SH-SY5Y (cell line): ENCODE data around the gene CERS4.

Source experiments
- GATA2 ChIP-seq: IDR thresholded peaks from 2 replicates; pipeline ENCODE4 v1.6.1; 2011; ENCODE audit warnings: mild to moderate bottlenecking, low read depth, low read length
- GATA3 ChIP-seq: IDR thresholded peaks from 2 replicates; pipeline ENCODE4 v1.6.1; 2011; ENCODE audit warnings: low read depth, mild to moderate bottlenecking, low read length, moderate library complexity

Gene CERS4, protein sequence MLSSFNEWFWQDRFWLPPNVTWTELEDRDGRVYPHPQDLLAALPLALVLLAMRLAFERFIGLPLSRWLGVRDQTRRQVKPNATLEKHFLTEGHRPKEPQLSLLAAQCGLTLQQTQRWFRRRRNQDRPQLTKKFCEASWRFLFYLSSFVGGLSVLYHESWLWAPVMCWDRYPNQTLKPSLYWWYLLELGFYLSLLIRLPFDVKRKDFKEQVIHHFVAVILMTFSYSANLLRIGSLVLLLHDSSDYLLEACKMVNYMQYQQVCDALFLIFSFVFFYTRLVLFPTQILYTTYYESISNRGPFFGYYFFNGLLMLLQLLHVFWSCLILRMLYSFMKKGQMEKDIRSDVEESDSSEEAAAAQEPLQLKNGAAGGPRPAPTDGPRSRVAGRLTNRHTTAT

GRCh38 chr19:8208922-8209461 lies at the start of gene CERS4:
Gene CERS4 (plus strand): TSS chr19:8209370. CDS start chr19:8251077, 41,707 bp downstream.
- TF ChIP-seq GATA2 (no peak), GATA3 (no peak)

DNA sequence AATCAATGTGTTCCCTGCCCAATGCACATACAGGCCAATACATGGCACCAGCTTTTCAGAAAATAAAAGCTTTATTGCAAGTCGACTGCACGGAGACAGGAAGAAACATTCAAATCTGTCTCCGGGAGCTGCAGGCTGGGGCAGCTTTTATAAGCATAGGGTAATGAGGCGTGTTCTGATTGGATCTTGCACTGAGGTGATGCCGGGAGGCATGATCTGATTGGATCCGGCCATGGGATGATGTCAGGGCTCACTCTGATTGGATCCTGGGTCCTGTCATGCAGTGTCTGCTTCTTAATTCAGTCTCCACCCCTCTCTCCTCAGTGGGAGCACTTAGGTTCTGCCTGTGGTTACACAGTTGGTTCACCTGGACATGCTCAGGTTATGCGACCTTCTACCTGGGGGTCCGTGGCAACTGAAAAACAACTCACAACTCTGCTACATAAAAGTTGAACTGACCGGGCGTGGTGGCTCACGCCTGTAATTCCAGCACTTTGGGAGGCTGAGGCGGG lies 48.0 kb upstream of the CERS4 start:
- TF ChIP-seq GATA3 (no peak), GATA2 (no peak)

DNA sequence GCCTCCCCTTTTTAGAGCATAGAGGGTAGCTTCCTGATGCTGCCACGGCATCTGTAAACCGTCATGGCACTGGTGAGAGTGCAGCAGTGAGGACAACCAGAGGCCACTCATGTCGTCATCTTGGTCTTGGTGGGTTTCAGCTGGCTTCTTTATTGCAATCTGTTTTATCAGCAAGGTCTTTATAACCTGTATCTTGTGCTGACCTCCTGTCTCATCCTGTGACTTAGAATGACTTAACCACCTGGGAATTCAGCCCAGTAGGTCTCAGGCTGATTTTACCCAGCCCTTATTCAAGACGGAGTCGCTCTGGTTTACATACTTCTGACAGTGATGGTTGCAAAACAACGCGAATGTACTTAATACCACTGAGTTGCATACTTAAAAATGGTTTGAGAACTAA lies 45.4 kb upstream of the CERS4 start:
- TF ChIP-seq GATA3, result no peak
- TF ChIP-seq GATA2, result no peak

DNA sequence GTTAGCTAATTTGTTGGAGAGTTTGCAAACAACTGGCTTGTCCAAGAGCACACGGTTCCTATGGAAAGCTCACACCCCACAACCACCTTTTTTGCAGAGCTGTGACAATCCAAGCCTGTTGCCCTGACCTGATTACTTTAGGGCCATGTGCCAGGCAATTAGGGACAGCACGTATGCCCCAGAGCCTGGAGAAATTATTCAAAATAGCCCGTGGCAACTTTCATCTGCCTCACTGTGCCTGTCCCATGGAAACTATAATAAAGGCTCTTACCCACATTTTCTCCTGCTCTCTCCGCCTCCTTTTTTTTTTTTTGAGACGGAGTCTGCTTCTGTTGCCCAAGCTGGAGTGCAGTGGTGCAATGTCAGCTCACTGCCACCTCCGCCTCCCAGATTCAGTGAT lies 41.2 kb upstream of the CERS4 start:
- TF ChIP-seq GATA3, result no peak
- no peak for TF ChIP-seq GATA2

DNA sequence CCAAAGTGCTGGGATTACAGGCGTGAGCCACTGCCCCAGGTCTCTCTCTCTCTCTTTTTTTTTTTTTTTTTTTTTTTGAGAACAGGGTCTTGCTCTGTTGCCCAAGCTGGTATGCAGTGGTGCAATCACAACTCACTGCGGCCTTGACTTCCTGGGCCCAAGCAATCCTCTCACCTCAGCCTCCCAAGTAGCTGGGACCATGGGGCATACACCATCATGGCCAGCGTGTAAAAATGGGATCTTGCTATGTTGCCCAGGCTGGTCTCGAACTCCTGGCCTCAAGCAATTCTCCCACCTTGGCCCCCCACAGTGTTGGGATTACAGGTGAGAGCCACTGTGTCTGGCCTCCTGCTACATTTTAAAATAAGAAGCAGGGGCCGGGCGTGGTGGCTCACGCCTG lies 40.6 kb upstream of the CERS4 start:
- no peak for TF ChIP-seq GATA3
- TF ChIP-seq GATA2, result no peak

DNA sequence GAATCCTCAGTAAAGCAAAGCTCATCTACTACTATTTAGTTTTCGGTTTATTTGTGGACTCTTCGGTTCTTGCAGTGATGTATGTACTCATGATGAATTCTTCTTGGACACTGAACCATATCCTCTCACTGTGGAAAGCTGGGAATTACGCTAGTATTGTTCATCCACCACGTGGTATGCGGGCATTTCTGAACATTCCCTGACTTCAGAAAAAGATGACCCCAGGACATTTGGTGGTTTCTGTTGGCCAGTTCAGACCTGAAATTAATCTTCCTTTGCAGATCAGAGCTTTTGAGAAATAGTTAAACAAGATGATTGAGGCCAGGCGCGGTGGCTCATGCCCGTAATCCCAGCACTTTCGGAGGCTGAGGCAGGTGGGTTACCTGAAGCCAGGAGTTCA lies 34.5 kb upstream of the CERS4 start:
- TF ChIP-seq GATA2 (no peak), GATA3 (no peak)

DNA sequence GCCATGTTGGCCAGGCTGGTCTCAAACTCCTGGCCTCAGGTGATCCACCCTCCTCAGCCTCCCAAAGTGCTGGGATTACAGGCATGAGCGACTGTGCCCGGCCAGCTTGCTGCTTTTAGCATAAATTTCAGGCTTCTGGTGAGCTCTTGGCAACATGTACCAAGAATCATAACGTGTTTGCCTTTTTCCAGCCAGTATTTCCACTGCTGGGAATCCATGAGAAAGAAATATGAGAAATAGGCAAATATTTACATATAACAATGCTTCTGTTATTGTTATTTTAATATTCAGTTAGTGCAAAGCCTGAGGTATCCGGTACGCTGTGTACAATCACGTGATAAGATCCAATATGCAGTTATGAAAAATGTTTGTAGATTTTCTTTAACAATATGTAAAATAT lies 29.2 kb upstream of the CERS4 start:
- TF ChIP-seq GATA2, result no peak
- TF ChIP-seq GATA3, result no peak

DNA sequence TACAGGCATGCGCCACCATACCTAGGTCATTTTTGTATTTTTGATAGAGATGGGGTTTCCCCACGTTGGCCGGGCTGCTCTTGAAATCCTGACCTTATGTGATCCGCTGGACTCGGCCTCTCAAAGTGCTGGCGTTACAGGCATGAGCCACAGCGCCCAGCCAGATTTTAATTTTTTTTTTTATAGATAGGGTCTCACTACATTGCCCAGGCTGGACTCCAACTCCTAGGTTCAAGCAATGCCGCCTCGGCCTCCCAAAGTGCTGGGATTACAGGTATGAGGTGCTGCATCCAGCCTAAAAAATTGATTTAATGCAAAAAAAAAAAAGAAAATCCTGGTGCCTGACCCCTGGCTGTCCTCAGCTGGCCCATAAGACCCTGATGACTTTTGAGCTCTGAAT lies 24.9 kb upstream of the CERS4 start:
- no peak for TF ChIP-seq GATA2
- TF ChIP-seq GATA3, result no peak

DNA sequence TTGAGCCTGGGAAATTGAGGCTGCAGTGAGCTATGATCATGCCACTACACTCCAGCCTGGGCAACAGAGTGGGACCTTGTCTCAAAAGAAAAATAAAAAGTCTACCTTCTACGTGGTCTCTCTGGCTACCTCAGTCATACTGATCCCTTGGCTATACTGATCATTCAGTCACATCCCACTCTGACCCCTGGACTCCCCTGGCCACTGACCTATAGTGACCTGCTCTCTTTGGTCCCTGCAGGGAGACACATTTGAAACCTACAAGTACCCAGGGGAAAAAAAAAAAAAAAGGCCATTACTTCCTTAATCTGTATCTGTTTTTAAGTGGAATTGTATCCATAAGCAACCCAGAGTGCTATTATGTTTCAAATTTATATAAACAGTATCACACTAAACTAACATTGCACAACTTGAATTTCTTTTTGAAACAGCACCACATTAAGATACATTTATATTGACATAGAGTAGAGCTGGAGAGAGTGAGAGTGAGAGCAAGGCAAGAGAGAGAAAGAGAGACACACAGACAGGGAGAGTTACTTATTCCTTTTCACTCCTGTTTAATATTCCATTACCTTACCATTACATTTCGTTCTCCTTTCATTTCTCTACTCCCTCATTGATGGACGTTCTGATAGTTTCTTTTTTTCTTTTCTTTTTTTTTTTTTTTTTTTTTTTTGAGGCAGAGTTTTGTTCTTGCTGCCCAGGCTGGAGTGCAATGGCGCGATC lies 23.7 kb upstream of the CERS4 start:
- no peak for TF ChIP-seq GATA2
- TF ChIP-seq GATA3, result no peak

DNA sequence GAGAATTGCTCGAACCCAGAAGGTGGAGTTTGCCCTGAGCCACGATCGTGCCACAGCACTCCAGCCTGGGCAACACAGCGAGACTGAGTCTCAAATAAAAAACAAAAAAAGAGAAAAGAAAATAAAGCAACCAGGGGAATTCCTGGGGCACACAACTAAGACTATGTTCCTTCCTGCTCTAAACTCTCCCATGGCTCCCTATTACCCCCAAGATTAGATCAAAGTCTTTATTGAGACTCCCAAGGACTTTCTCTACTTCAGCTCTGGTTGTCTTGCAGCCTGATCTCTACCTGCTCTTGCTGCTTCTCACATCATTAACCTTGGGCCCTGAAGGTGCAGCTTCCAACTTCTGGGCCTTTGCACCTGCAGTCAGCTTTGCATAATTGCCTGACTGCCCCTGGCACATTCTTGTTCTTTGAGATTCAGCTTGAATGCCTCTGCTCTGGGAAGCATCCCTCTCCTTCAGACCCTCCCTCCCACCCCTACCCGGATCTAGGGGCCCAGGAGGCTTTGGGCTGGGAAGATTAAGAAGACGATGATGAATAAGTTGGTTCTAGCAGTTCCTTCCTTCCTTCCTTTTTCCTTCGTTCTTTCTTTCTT lies 16.8 kb upstream of the CERS4 start:
- TF ChIP-seq GATA3, result no peak
- TF ChIP-seq GATA2, result no peak

- TF ChIP-seq GATA3 (no peak), GATA2 (no peak)
These were observed 14.5 kb upstream of the CERS4 start for GRCh38 chr19:8194528-8195267.

- TF ChIP-seq GATA2 (no peak), GATA3 (no peak)
These were observed 12.8 kb upstream of the CERS4 start for GRCh38 chr19:8196271-8196927.

DNA sequence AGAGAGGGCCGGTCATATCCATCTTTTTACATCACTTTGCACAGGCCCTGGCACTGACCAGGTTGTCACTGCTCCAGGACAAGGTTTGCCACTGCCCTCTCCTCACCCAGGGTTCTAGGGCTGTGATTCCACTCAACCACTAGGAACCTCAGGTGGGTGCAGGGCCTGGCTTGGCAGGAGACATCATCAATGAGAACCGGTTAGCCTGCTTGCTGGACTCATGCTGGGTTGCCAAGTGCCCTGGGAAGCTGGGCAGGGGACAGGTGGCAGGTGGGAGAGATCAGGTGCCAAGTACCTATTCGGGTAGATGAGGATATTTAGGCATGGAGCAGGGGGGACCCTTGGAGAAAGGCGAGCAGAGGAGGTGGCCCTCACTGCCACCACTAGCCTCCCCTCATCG lies 4.2 kb upstream of the CERS4 start:
- no peak for TF ChIP-seq GATA3
- TF ChIP-seq GATA2, result no peak
